ENCODE data around the gene LRP6.
"Not testable (repeated sequence)": the region's sequence is repeated elsewhere in the genome, so short reads cannot be mapped to it uniquely, and the experiment has no call there.

Gene LRP6

GRCh38 chr12:12265035-12265434 lies 1.8 kb downstream of the LRP6 start:
- DNase-seq: no peak

GRCh38 chr12:12263909-12264308 lies 2.9 kb downstream of the LRP6 start:
- DNase-seq: no peak

- DNase-seq: not testable (repeated sequence)
These were observed 10.5 kb downstream of the LRP6 start for GRCh38 chr12:12256291-12256757.

DNA sequence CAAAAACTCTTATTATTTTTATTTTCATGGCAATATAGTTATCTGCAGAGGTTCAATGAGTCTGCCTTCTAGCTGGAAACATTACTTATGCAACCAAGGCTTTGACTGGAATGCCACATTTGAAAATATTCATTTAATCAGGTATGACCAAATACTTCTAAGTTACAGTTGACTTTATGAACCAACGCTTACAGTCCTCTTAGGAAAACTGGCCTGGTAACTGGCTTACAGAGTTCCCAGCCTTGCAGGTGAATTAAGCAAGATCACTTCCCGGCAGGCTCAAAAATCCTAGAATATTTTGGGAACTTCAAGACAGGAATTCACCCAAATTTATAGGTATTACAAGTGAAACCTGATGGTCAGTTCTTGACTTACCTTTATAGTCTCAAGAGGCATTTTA lies 12.3 kb downstream of the LRP6 start:
- DNase-seq: no peak

DNA sequence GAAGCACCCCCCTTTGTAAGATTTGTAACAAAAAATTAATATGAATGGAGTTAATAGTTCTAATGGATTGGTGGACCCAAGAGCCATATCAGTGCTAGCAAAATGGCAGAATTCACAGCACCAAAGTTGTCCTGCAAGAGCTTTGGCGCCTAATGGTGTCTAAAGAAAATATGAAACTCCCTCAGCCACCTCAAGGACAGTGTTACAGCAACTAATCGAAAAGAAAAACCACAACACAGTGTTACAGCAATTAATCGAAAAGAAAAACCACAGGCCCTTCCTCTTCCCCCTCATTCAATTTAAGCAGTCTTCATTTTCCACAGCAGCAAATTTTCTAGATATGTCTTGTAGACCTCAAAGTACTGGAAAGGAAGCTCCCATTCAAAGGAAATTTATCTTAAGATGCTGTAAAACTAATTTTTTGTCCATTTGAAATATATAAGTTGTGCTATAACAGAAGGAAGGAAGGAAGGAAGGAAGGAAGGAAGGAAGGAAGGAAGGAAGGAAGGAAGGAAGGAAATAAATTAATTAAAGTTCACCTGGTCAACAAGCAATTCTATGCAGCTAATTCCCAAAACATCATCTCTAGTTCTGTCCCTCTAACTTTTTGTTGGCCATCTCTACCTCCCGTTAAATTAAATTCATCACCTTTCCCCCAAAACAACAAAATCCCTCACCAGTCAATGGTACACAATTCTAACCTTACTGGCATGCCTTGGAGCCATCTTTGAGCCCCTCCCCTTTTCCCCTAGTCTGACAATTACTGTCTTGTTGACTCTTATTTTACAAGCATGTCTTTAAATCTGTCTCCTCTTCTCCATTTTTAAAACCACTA lies 17.4 kb downstream of the LRP6 start:
- no peak for DNase-seq

DNA sequence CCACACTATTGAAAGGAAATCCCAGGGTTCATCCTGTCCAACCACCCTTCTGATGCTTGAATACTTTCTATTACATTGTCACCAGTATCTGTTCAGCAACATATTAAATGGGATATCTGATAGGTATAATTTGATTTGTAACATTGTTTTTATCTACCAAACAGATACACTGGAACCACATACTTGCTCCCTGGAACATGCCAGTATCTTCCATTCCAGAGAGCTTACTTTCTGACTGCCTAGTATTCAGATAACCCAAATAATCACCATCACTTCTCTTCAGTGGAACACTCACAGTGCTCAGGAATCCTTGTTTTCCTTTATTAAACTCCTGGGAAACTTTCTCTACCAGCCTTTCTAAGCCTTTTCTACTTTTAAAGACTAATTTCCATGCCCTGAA lies 19.3 kb downstream of the LRP6 start:
- DNase-seq: no peak

DNA sequence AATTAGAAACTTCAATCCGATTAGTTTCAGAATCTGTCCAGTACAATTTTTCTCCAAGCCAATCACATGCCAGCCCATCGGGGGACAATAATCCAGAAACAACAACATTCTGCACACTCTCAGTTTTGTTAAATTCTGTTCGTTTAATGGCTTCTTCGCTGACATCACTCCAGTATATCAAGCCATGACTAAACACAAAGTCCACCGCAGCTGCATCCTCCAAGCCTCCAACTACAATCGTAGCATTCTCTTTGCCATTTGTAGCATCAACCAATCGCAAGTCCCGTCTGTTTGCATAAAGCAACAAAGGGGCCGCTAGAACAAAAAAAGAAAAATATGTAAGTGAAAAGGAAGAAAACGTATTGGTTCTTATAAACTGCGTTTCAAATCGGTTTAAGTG lies 22.5 kb downstream of the LRP6 start:
- no peak for DNase-seq

DNA sequence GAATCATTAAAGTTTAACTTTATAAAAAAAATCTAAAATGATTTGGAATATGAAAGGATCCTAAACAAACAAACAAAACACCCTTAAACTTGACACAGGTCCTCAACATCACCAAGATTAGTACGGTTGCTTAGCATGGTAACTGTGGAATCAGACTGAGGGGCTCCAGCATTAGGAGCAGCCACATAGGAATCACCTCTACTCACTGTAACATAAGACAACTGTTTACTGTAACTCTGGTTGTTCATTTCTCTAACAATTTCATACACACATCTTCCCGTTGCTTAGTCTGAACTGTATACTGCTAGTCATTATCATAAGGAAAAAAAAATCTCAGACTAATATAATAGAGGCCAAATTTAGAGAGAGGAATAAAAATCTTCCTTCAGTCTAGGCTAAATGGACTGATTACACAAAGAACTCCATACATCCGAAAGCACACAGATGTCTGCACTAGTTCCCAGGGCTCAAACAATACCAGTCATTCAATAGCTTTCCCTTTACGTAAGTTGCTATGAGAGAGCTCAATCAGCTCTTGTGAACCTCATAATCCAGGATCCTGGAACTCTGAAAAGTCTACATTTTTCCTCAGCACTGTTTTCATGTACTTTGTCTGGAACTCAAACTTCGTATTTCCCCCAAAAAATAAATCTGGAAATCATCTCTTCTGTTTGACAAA lies 26.0 kb downstream of the LRP6 start:
- no peak for DNase-seq

DNA sequence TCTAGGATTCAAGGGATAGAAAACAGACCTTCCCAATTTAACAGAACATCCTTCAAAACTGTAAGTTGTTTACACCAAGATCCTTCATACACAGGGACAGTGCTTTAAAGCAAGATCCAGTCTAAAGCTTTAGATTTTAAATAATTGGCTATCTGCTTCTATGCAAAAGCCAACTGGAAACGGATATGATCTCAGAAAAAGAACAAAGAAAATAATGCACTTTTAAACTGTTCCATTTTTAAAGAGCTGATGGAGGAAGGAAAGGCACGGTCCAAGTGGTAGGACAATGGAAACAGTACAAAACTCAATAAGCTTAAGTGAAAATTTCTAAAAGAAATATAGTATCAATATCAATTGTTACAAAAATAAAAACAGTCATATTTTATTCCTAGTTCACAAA lies 27.7 kb downstream of the LRP6 start:
- DNase-seq: no peak

GRCh38 chr12:12238605-12239004 lies 28.2 kb downstream of the LRP6 start:
- DNase-seq: no peak

DNA sequence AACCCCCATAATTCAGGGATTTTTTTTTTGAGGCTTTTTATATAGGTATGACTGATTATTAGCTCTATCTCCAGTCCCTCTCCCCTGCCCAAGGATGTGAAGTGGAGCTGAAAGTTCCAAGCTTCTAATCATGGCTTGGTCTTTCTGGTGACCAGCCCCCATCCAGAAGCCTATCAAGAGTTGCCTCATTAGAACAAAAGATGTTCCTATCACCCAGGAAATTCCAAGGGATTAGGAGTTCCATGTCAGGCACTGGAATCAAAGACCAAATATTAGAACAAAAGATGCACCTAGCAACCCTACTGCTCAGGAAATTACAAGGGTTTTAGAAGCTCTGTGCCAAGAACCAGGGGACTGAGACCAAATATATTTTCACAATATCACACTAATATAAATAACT lies 29.9 kb downstream of the LRP6 start:
- DNase-seq: no peak

DNA sequence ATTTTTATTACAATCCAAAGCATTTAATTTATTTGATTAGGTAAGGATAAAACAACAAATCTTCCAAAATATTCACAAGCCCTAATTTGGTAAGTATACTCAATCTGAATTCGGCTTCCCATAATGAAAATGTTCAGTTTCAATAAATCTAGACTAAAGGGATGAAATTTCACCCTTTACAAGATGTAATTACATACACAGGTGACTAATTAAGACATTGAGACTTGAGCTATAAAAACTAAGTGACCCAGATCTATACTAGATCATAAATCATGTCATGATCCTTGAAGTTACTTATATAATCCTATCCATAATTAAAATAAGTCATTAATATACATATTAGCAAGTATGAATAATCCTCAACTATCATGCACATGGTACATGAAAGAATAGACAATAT lies 36.6 kb downstream of the LRP6 start:
- DNase-seq: no peak

DNA sequence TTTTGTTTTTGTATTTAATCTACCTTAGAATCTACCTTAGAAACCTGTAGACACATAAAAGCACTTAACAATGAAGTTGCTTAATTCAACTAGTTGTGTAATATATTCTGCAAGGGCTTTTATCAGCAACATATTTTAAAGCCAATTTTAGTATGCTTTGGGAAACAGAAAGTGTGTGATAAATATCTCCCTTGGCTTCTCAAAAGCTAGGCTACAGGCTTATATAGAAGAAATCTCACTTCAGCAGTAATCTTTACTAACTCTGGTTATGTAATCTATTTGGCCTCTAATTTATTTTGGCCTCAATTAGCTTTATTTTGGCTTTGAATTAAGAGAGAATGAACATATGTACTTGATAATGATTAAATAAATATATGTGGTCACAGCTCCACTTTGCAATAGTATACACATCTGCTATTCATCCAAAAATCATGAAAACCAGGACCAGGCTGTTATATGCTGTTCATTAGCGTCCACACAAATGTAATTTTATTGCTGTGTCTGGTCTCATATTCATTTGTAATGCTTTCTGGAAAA lies 37.2 kb downstream of the LRP6 start:
- no peak for DNase-seq

GRCh38 chr12:12228402-12228801 lies 38.4 kb downstream of the LRP6 start:
- DNase-seq: no peak

DNA sequence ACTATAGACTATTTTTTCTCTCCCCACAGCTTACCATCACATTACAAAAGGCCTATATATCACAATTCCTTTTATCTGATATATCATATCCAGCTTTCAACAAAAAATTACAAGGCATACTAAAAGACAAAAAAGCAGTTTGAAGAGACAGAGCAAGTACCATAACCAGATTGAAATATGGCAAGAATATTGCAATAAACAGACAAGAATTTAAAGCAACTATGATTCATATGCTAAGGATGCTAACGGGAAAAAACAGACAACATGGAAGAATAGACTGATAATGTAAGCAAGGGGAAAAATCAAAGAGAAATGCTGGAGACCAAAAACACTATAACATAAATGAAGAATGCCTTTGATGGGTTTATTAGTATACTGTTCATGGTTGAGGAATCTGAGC lies 40.7 kb downstream of the LRP6 start:
- DNase-seq: no peak

- no peak for DNase-seq
These were observed 42.5 kb downstream of the LRP6 start for GRCh38 chr12:12224240-12224940.

- DNase-seq: no peak
These were observed 45.3 kb downstream of the LRP6 start for GRCh38 chr12:12221560-12221959.

GRCh38 chr12:12219664-12220063 lies 47.2 kb downstream of the LRP6 start:
- DNase-seq: no peak

DNA sequence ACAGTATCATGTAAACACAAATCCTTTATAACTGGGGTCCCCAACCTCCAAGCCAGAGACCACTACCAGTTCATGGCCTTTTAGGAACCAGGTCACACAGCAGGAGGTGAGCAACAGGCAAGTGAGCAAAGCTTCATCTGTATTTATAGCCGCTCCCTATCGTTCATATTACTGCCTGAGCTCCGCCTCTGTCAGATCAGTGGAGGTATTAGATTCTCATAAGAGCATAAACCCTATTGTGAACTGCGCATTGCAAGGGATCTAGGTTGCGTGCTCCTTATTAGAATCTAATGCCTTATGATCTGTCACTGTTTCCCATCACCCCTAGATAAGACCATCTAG lies 49.9 kb downstream of the LRP6 start:
- DNase-seq: no peak

GRCh38 chr12:12216349-12217017 lies 50.4 kb downstream of the LRP6 start:
- no peak for DNase-seq

DNA sequence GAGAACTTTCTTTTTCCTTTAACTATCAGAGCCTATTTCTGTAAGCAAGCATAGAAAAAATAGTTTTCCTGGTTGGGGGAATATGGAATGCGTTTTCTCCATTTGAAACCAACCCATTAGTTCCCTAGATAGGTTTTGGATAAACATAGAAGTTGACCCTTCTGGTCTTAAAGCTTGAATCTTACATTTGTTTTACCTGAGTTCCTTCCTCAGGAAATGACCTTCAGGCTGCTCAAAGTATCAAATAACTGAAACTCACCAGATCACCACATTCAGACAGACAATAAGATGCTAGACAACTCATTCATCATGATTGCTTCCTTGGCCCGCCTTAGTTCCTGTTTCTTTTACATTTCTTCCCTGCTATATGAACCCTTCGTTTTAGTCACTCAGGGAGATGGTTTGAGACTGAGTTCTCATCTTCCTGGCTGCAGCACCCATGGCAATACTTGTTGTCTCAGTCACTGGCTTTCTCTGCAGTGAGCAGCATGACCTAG lies 52.2 kb downstream of the LRP6 start:
- DNase-seq: no peak

- DNase-seq: no peak
These were observed 52.6 kb downstream of the LRP6 start for GRCh38 chr12:12214201-12214600.

- DNase-seq: no peak
These were observed 54.1 kb downstream of the LRP6 start for GRCh38 chr12:12212769-12213168.

Data from SHP77 (cell line).